ENCODE data around the gene RTN1. TPM values are rescaled to one million over a fixed set of nuclear protein-coding genes. Genes with fewer than 3 reads are reported as not detected.

The RTN1 gene
- total RNA-seq, 1 donor from 2014 or later, result 0.29 TPM

- no peak for DNase-seq (ENCODE audit: low read depth)
Measured at GRCh38 chr14:59566296-59566695, 304.3 kb downstream of the RTN1 start.

DNA sequence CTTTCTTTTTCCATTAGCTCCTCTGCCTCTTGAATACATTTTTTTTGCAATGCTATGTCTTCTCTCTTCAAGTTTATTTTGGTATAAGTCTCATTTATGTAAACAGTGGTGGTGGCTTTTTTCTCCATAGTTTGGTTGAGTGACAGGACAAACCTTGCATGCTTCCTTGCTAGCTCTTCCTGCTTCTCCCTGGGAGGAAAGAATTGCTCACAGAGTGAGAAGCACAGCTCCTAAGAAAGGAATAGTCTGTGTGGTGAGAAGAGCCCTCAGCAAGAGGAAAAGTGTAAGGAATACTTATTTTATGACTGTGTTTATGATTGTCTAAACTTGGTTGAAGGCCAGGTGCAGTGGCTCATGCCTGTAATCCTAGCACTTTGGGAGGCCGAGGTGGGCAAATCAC, 305.5 kb downstream of the RTN1 start:
- no peak for DNase-seq (ENCODE audit: low read depth)

DNA sequence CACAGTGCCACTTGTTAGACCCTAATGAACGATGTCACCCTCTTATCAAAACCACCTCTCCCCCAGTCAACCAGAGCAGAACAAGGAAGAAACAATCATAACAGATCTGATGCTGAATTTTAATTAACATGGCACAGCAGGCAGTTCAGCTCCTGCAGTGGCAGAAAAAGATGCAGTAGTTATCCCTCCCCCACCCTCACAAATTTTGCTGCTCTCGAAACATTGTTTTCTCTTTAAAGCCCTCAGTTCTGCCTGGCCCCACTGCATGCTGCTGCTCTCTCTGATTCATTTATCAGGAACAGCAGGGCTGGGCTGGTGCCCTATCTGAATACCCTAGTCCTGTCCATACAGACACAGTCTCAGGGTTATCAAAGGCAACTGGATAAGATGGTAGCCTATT, 306.2 kb downstream of the RTN1 start:
- DNase-seq (ENCODE audit: low read depth), result no peak

DNA sequence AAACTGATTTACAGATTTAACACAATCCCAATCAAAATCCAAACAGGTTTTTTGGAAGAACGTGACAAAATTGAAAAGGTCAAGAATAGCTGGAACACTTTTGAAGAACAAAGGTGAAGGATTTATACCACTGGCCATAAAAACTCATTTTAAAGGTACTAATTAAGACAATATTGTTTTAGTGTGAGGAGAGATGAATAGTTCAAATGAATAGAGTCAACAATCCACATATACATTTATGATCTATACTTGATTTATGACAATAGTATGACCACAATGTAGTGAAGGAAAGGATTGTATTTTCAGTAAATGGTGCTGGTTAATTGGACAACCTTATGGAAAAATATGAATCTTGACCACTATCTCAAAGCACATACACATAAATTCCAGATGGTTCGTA, 323.3 kb downstream of the RTN1 start:
- no peak for DNase-seq (ENCODE audit: low read depth)

Small RNAs within 50 kb of the gene (microRNA-seq; reads per million reads assigned to microRNA genes)
- not detected for gene MIR5586

Other genes starting within 250 kb of the RTN1 start
- 0.08 TPM in 1 of 2 replicates, not detected in the other for gene LRRC9, start 49.4 kb upstream of the RTN1 start, total RNA-seq
- gene PCNX4, start 221.1 kb upstream of the RTN1 start, total RNA-seq, result 128 and 146 TPM in 2 replicates